Measurements from ENCODE around the gene CYP11A1.

Gene CYP11A1

GRCh38 chr15:74319138-74319460 lies 48.3 kb downstream of the CYP11A1 start:
- TF ChIP-seq TAF1 (IDR thresholded peaks at IDR 0.05; ENCODE audit: borderline replicate concordance, insufficient read depth, low read length) (no peak), SIN3A (IDR thresholded peaks at IDR 0.05; ENCODE audit: borderline replicate concordance, insufficient read depth, low read length) (no peak), POLR2AphosphoS5 (IDR thresholded peaks at IDR 0.05; ENCODE audit: low read depth, low read length) (no peak), REST (IDR thresholded peaks at IDR 0.05; ENCODE audit: insufficient read depth in 1 of 2, low read depth in 2 of 2, low read length in 2 of 2) (no peak), FOXP2 (optimal IDR thresholded peaks at IDR 0.05; ENCODE audit: borderline replicate concordance, extremely low read depth, extremely low read length, insufficient read depth) (no peak)

GRCh38 chr15:74318376-74319137 lies 48.9 kb downstream of the CYP11A1 start:
- TF ChIP-seq REST (IDR thresholded peaks at IDR 0.05; ENCODE audit: insufficient read depth in 1 of 2, low read depth in 2 of 2, low read length in 2 of 2) (no peak), FOXP2 (optimal IDR thresholded peaks at IDR 0.05; ENCODE audit: borderline replicate concordance, extremely low read depth, extremely low read length, insufficient read depth) (no peak), TAF1 (IDR thresholded peaks at IDR 0.05; ENCODE audit: borderline replicate concordance, insufficient read depth, low read length) (no peak), SIN3A (IDR thresholded peaks at IDR 0.05; ENCODE audit: borderline replicate concordance, insufficient read depth, low read length) (no peak), POLR2AphosphoS5 (IDR thresholded peaks at IDR 0.05; ENCODE audit: low read depth, low read length) (no peak)

GRCh38 chr15:74317820-74318375 lies 49.5 kb downstream of the CYP11A1 start:
- no peak for TF ChIP-seq REST (IDR thresholded peaks at IDR 0.05; ENCODE audit: insufficient read depth in 1 of 2, low read depth in 2 of 2, low read length in 2 of 2)
- no peak for TF ChIP-seq TAF1 (IDR thresholded peaks at IDR 0.05; ENCODE audit: borderline replicate concordance, insufficient read depth, low read length)
- no peak for TF ChIP-seq SIN3A (IDR thresholded peaks at IDR 0.05; ENCODE audit: borderline replicate concordance, insufficient read depth, low read length)
- TF ChIP-seq FOXP2 (optimal IDR thresholded peaks at IDR 0.05; ENCODE audit: borderline replicate concordance, extremely low read depth, extremely low read length, insufficient read depth): no peak
- no peak for TF ChIP-seq POLR2AphosphoS5 (IDR thresholded peaks at IDR 0.05; ENCODE audit: low read depth, low read length)

- TF ChIP-seq TAF1 (IDR thresholded peaks at IDR 0.05; ENCODE audit: borderline replicate concordance, insufficient read depth, low read length) (no peak), REST (IDR thresholded peaks at IDR 0.05; ENCODE audit: insufficient read depth in 1 of 2, low read depth in 2 of 2, low read length in 2 of 2) (no peak), FOXP2 (optimal IDR thresholded peaks at IDR 0.05; ENCODE audit: borderline replicate concordance, extremely low read depth, extremely low read length, insufficient read depth) (no peak), POLR2AphosphoS5 (IDR thresholded peaks at IDR 0.05; ENCODE audit: low read depth, low read length) (no peak), SIN3A (IDR thresholded peaks at IDR 0.05; ENCODE audit: borderline replicate concordance, insufficient read depth, low read length) (no peak)
Observed at GRCh38 chr15:74316141-74316540, 51.3 kb downstream of the CYP11A1 start.
